Measurements from ENCODE around the gene MT1G.
A peak's percentile ranks its signal among the peaks of the same experiment; 100 is the strongest.

MT1G gene

DNA sequence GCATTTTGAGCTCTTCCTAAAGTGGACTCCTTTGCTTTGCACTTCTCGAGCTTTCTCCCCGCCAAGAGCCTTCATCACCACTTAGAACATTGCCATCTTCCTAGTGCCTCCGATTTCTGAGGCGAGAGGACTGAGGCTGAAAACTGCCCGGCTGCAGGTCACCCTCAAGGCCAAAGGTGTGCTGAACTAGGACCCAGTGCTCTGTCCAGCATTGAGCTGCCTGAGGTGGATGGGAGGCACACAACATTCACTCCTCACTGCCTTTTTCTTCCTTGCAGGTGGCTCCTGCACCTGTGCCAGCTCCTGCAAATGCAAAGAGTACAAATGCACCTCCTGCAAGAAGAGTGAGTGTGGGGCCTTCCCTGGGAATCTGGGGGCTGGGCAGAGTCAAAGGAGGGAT is 24.0 kb downstream of the MT1G start:
- H3K4me3 ChIP-seq (ENCODE audit: low read depth, low read length): no peak overlapping the region
- in situ Hi-C loops (cut with HindIII; ENCODE audit: low sequenced_read_pairs): no loop called here
- no peak for DNase-seq (ENCODE audit: low read depth)
- TF ChIP-seq, protein P1, sequence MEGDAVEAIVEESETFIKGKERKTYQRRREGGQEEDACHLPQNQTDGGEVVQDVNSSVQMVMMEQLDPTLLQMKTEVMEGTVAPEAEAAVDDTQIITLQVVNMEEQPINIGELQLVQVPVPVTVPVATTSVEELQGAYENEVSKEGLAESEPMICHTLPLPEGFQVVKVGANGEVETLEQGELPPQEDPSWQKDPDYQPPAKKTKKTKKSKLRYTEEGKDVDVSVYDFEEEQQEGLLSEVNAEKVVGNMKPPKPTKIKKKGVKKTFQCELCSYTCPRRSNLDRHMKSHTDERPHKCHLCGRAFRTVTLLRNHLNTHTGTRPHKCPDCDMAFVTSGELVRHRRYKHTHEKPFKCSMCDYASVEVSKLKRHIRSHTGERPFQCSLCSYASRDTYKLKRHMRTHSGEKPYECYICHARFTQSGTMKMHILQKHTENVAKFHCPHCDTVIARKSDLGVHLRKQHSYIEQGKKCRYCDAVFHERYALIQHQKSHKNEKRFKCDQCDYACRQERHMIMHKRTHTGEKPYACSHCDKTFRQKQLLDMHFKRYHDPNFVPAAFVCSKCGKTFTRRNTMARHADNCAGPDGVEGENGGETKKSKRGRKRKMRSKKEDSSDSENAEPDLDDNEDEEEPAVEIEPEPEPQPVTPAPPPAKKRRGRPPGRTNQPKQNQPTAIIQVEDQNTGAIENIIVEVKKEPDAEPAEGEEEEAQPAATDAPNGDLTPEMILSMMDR (IDR thresholded peaks at IDR 0.05; ENCODE audit: low read depth, low read length, missing control alignments): no peak

DNA sequence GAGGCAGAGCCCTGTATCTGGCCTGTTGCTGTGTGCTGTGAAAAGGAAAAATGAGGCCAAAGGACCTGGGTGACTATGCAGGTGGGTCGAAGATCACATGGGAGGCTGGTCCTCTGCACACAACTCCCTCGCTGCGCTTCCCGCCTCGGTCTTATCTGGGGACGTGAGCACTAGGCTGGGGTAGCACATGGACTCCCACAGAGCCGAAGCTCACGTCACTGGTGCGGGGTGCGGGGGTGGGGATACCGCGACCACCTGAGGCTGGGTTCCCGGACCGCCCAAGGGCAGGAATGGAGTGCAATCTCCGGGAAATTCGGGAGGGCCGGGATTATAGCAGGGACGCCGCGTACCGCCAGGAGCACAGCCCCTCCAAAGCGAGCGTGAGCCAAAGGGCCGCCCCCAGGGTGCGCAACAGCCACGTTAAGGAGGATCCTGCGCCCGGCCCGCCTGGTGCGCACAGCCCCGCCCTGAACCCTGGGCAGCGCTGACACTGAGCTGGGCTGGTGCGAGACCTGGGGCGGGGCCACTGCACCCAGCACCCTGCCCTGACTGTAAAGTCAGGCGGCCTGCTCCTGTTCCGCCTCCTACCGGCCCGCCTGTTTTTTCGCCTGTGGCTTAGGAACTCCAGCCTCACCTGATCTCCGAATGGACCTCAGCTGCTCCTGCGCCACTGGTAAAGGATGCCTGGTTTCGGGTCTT is 24.6 kb downstream of the MT1G start:
- peak overlapping the region; percentile 19 for H3K4me3 ChIP-seq (ENCODE audit: low read depth, low read length)
- TF ChIP-seq, protein P1 (IDR thresholded peaks at IDR 0.05; ENCODE audit: low read depth, low read length, missing control alignments): peak; percentile 40
- in situ Hi-C loops (cut with HindIII; ENCODE audit: low sequenced_read_pairs): no loop called here
- no peak for DNase-seq (ENCODE audit: low read depth)

DNA sequence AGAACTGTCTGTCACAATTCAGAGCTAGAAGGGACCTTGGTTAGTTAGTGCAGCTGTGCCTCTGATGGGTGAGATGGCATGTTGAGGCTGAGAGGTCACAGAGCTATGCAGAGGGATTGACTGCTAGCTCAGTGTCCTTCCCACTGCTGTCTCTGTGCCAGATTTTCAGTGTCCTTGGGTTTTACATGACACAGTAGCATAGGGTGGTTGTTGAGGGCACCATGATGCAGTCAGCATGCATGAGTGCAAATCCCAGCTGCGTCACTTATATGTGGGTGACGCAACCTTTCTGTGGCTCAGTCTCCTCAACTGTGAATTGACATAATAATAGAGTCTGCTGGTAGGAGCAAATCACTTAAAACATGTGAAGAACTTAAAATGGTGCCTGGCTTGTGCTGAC is 26.7 kb downstream of the MT1G start:
- no peak for DNase-seq (ENCODE audit: low read depth)
- in situ Hi-C loops (cut with HindIII; ENCODE audit: low sequenced_read_pairs): no loop called here
- TF ChIP-seq, protein P1 (IDR thresholded peaks at IDR 0.05; ENCODE audit: low read depth, low read length, missing control alignments): no peak
- no peak overlapping the region for H3K4me3 ChIP-seq (ENCODE audit: low read depth, low read length)

DNA sequence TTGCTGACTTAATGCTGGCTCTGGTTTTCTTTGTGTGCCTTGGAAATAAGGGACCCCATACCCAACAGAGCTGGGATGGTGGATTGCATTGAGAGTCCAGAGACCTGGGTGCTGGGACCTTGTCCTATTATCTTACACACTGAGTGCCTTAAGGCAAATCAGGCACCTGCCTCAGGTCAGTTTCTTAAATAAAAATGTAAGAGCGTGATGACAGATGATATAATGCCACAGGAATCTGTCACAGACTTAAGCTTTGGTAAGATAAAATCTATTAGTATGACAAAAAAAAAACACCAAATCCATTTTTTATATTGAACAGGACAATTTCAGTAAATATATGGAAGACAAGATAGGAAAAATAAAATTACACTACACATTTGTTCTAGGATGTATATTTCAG is 27.8 kb downstream of the MT1G start:
- TF ChIP-seq, protein P1 (IDR thresholded peaks at IDR 0.05; ENCODE audit: low read depth, low read length, missing control alignments): no peak
- no peak overlapping the region for H3K4me3 ChIP-seq (ENCODE audit: low read depth, low read length)
- no peak for DNase-seq (ENCODE audit: low read depth)
- in situ Hi-C loops (cut with HindIII; ENCODE audit: low sequenced_read_pairs): no loop called here

DNA sequence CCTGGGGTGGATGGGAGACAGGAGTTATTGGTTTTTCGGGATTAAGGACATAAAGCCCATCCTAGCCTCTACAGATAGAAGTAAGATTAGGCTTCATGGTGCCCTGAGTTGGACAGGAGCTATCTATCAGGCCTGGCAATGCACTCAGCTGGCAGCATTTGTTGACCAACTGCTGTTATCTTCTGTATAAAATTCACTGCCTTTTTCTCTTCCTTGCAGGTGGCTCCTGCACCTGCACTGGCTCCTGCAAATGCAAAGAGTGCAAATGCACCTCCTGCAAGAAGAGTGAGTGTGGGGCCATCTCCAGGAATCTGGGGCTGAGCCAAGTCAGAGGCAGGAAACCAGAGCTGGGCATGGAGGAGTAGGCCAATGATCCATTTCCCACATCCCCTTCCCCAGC is 28.8 kb downstream of the MT1G start:
- no peak overlapping the region for H3K4me3 ChIP-seq (ENCODE audit: low read depth, low read length)
- in situ Hi-C loops (cut with HindIII; ENCODE audit: low sequenced_read_pairs): no loop called here
- DNase-seq (ENCODE audit: low read depth): no peak
- TF ChIP-seq, protein P1 (IDR thresholded peaks at IDR 0.05; ENCODE audit: low read depth, low read length, missing control alignments): no peak

DNA sequence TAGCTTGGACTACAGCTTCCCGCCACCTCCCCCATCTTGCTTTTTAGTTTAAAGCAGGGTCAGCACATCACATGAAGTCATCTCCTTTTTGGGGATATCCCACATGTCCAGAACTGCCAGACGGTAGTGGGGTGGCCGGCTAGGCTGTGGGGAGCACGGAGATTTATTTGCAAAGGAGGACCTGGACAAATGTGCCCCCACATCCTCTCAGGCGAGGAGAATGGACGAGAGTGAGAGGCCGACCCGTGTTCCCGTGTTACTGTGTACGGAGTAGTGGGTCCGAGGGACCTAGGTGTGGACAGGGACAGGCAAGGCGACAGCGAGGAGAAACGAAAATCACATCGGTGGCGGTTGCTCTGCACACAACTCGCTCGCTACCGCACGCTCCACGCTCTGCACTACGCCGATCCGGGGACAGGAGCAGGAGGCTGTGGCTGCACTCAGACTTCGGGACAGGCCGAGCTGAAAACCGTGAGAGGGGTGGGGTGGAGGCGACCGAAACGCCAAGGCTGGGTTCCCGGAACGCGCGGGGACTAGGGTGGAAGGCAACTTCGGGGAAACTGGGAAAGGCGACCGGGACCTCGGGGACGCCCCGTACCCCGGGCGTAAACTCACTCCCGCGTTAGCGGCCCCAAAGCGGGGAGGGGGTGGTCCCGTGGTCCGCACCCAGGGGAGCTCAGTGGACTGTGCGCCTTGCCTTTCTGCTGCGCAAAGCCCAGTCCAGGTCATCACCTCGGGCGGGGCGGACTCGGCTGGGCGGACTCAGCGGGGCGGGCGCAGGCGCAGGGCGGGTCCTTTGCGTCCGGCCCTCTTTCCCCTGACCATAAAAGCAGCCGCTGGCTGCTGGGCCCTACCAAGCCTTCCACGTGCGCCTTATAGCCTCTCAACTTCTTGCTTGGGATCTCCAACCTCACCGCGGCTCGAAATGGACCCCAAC is 29.8 kb downstream of the MT1G start, which contains the start of gene MT1A:
MT1A (plus strand) TSS at position 853 of the 937 bp plus-strand sequence; CDS start at position 926, 73 bp downstream.
- TF ChIP-seq, protein P1 (IDR thresholded peaks at IDR 0.05; ENCODE audit: low read depth, low read length, missing control alignments): no peak
- DNase-seq (ENCODE audit: low read depth): no peak
- in situ Hi-C loops (cut with HindIII; ENCODE audit: low sequenced_read_pairs): no loop called here
- peak within 1 kb of the TSS; percentile 49 for H3K4me3 ChIP-seq (ENCODE audit: low read depth, low read length)
